ENCODE results near the gene AGT. TPM values are rescaled to one million over a fixed set of nuclear protein-coding genes. Genes with fewer than 3 reads are reported as not detected.

Gene AGT
- total RNA-seq, 1 donor from 2014 or later: under 0.01 TPM

- FAIRE-seq: no peak
- DNase-seq (ENCODE audit: low read depth): no peak
- Histone ChIP-seq H3K4me3 (ENCODE audit: low read depth, low read length) (no peak overlapping the region), H3K27me3 (ENCODE audit: control insufficient read depth, insufficient read depth, low read length) (peaks cover 3% of the 10 kb centered on the region), H3K36me3 (ENCODE audit: control insufficient read depth, insufficient read depth, low read length) (no peaks in the 10 kb centered on the region)
- TF ChIP-seq, protein P1, sequence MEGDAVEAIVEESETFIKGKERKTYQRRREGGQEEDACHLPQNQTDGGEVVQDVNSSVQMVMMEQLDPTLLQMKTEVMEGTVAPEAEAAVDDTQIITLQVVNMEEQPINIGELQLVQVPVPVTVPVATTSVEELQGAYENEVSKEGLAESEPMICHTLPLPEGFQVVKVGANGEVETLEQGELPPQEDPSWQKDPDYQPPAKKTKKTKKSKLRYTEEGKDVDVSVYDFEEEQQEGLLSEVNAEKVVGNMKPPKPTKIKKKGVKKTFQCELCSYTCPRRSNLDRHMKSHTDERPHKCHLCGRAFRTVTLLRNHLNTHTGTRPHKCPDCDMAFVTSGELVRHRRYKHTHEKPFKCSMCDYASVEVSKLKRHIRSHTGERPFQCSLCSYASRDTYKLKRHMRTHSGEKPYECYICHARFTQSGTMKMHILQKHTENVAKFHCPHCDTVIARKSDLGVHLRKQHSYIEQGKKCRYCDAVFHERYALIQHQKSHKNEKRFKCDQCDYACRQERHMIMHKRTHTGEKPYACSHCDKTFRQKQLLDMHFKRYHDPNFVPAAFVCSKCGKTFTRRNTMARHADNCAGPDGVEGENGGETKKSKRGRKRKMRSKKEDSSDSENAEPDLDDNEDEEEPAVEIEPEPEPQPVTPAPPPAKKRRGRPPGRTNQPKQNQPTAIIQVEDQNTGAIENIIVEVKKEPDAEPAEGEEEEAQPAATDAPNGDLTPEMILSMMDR (IDR thresholded peaks at IDR 0.05; ENCODE audit: insufficient read depth, low read length, severe bottlenecking): no peak
Observed at GRCh38 chr1:230757856-230758708, 44.2 kb upstream of the AGT start.

GRCh38 chr1:230754796-230755195 lies 40.9 kb upstream of the AGT start:
- FAIRE-seq (no peak), DNase-seq (ENCODE audit: low read depth) (no peak)
- TF ChIP-seq, protein P1 (IDR thresholded peaks at IDR 0.05; ENCODE audit: insufficient read depth, low read length, severe bottlenecking): no peak
- Histone ChIP-seq H3K27me3 (ENCODE audit: control insufficient read depth, insufficient read depth, low read length) (no peaks in the 10 kb centered on the region), H3K36me3 (ENCODE audit: control insufficient read depth, insufficient read depth, low read length) (no peaks in the 10 kb centered on the region), H3K4me3 (ENCODE audit: low read depth, low read length) (no peak overlapping the region)

DNA sequence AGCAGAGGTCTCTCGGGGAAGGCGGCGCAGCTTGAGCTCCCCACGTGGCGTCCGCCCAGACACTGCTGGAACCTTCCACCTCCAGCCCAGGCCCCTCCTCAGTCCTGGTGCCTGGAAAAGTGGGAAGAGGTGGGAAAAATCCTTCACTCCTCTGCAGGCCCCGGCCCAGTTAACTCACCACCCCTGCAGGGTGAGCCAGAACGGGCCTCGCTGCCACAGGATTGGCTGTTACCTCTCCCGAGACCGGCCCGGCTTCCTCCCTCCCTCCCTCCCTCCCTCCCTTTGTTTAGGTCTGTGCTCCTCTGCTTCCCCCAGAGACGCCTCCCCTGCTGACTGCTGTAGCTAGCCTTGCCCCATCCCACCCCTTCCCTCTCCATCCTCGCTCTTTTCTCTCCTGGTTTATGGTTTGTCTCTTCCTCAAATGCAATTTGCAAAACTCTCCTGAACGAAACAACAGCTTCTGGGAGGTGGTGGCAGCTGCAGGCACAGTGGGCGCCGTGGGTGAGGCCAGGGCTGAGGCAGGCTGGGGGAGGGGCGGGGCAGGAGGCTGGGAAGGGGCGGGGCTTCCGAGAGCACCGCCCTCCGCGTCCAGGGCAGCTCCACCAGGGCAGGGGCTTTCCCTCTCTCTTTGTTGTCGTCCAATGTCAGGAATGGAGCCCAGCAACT lies 39.8 kb upstream of the AGT start:
- TF ChIP-seq, protein P1 (IDR thresholded peaks at IDR 0.05; ENCODE audit: insufficient read depth, low read length, severe bottlenecking): no peak
- no peaks in the 10 kb centered on the region for H3K27me3 ChIP-seq (ENCODE audit: control insufficient read depth, insufficient read depth, low read length)
- no peaks in the 10 kb centered on the region for H3K36me3 ChIP-seq (ENCODE audit: control insufficient read depth, insufficient read depth, low read length)
- FAIRE-seq (no peak), DNase-seq (ENCODE audit: low read depth) (peak; percentile 46)
- H3K4me3 ChIP-seq (ENCODE audit: low read depth, low read length): peak overlapping the region; percentile 9

- Histone ChIP-seq H3K27me3 (ENCODE audit: control insufficient read depth, insufficient read depth, low read length) (no peaks in the 10 kb centered on the region), H3K36me3 (ENCODE audit: control insufficient read depth, insufficient read depth, low read length) (no peaks in the 10 kb centered on the region), H3K4me3 (ENCODE audit: low read depth, low read length) (no peak overlapping the region)
- DNase-seq (ENCODE audit: low read depth) (no peak), FAIRE-seq (no peak)
- TF ChIP-seq, protein P1 (IDR thresholded peaks at IDR 0.05; ENCODE audit: insufficient read depth, low read length, severe bottlenecking): no peak
Observed at GRCh38 chr1:230753191-230753585, 39.3 kb upstream of the AGT start.

DNA sequence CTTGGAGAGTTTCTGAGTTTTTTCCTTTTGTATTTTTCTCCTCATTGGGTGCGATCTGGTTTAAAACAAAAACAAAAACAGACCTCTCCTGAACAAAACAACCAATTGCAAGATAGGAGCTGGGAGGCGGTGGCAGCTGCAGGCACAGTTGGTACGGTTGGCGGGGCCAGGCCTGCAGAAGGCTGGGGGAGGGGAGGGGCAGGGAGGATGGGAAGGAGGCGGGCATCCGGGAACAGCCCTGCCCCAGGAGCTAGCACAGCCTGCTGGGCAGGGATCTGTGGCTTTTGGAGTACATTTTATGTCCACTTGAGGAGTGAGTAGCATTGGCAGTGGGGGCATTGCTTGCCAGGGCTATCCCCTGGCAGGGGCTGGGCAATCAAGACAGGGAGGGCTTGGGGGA lies 38.5 kb upstream of the AGT start:
- TF ChIP-seq, protein P1 (IDR thresholded peaks at IDR 0.05; ENCODE audit: insufficient read depth, low read length, severe bottlenecking): no peak
- FAIRE-seq (no peak), DNase-seq (ENCODE audit: low read depth) (peak; percentile 46)
- Histone ChIP-seq H3K27me3 (ENCODE audit: control insufficient read depth, insufficient read depth, low read length) (no peaks in the 10 kb centered on the region), H3K4me3 (ENCODE audit: low read depth, low read length) (no peak overlapping the region), H3K36me3 (ENCODE audit: control insufficient read depth, insufficient read depth, low read length) (no peaks in the 10 kb centered on the region)
